Dermis blood vessel endothelial cell (primary cell): ENCODE results near the gene ZNF396. TPM values are rescaled to one million over a fixed set of nuclear protein-coding genes. Genes with fewer than 3 reads are reported as not detected.

Source experiments
- DNase-seq: peaks from one replicate; pipeline ENCODE4 v3.0.0; 2010
- total RNA-seq: library from RNA; depleted of rRNA; stranded (reverse); fragments of >200 nt; gene quantifications from 2 replicates; pipeline ENCODE4 v1.2.3, GENCODE V29; 2014

ZNF396 gene
- total RNA-seq, 1 donor from 2014 or later = 0.51 TPM

DNA sequence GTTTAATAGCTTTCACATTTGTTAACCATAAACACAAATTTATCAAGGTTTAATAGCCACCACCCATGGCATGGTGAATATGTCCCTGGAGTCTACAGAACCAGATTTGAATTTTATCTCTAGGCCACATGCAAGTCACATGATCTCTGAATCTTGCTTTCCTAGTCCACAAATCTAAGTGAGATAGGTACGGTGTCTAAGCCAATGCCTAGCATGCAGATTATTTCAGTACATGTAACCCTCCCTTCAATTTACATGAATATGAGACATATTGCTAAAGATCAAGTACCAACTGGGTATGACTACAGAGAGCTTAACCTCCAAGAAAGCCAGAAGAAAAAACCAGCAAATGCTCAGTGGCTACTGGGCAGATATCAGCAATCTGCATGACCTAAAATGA, 42.9 kb downstream of the ZNF396 start:
- no peak for DNase-seq

- DNase-seq = peak; percentile 67
These were observed 45.6 kb downstream of the ZNF396 start for GRCh38 chr18:35331367-35332087.

GRCh38 chr18:35328868-35329267, 48.3 kb downstream of the ZNF396 start:
- DNase-seq = no peak

GRCh38 chr18:35326695-35327387, 50.3 kb downstream of the ZNF396 start:
- no peak for DNase-seq

DNA sequence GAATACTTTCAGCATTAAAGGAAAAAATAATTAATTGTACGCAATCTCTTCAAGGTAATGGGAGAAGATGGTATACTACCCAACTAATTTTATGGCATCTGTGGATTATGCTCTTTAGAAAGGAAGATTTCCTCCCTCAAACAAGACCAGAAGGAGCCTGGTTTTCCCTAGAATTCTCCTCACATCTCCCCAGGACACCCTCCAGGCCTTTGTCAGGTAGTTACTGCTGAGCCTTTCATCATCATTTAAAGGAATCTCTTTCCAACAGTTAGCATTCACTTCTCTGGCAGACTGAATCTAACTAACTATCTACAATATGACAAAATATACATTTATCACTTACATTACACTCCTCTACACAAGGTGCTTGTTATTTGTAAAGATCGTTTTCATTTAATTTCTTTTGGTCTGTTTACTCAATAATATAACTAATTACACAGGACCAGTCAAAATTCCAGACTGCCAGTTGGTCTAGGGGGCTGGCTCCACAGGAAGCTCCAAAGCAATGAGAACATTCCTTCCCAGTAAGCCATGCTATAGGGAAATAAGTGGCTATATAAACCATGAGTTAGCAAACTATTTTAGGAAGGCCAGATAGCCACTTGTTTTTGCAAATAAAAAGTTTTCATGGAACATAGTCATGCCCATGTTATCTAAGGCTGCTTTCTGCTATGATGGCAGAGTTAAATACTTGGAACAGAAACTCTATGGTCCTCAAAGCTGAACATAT, 52.0 kb downstream of the ZNF396 start:
- peak; percentile 33 for DNase-seq

DNA sequence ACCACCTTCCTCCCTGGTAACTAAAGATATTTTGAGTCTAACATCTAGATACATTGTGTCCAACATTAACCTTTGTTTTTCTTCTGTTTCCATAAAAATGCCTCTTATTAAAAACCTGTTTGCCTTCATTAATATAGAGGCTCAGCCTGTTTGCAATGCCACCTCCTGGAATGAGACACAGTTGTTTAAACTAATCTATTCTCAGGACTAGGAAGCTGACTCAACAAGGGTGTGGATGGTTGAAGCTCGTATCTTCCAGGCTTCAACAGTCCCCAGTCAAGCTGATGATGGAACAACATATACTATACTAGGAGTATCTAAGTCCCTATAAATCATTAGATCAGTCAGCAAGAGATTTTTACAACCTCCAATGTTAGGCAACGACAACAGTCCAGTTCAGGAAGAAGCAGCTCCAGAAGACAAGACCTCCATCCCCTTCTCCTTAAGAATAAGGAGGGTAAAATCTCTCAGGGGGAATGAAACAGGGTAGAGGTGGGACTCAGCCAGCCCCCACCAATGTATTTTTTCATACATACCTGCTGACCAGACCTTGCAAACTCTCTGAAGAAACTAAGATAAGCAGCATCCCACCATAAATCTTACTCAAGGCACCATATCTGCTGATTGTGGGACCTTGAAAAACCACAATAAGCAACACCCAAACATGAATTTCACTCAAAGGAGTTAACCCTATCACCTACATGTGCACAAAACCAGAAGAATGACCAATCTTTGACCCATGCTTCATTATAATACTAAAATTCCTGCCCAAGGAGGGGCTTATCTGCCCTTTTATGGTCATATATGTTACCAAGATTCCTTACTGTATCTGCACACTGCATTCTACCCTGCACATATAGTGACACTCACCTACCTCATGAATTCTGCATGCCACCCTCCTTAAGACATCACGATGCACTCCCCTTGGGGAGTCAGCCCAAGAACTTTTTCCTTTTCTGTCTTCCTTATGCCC, 54.4 kb downstream of the ZNF396 start:
- DNase-seq = peak; percentile 35

Other genes with a start within 250 kb of the ZNF396 start
- 9.9 and 10.1 TPM in 2 replicates for gene ZNF397, start 136.3 kb downstream of the ZNF396 start, total RNA-seq
- gene ZSCAN30, start 87.1 kb downstream of the ZNF396 start, total RNA-seq = 14.0 and 16.8 TPM in 2 replicates
- gene ZNF24, start 32.9 kb downstream of the ZNF396 start, total RNA-seq = 37.9 and 50.7 TPM in 2 replicates
- 8.7 and 9.3 TPM in 2 replicates for gene INO80C, start 120.6 kb upstream of the ZNF396 start, total RNA-seq
- 317 and 436 TPM in 2 replicates for gene GALNT1, start 204.4 kb upstream of the ZNF396 start, total RNA-seq